ENCODE measurements around the gene SHISA7. TPM values are rescaled to one million over a fixed set of nuclear protein-coding genes. Genes with fewer than 3 reads are reported as not detected.
"Not testable (repeated sequence)": the region's sequence is repeated elsewhere in the genome, so short reads cannot be mapped to it uniquely, and the experiment has no call there.

SHISA7 gene
- polyA plus RNA-seq, 1 of the 3 experiments (the other 2 are of a cell fraction): 0.02 TPM

DNA sequence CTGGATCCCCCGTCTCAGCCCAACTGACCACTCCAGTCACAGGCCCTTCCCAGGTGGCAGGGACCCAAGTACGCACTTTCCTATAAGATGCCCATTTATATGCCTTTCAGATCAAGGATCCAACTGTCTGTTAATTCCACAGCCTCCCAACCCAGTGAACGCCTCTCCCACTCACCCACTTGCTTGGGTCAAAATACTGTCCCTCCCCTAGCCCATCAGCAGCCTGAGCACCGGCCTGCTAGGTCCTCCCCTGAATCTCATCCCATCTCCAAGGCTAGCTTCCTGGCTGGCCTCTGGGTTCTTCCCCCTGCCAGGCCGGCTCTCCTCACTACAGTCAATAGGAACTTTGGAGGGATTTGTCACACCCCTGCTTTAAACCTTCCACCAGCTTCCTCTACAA is 37.5 kb downstream of the SHISA7 start:
- ChIA-PET POLR2A (interaction anchor here (1.1 kb wide), 1 partner anchor 39 kb away, joined by 3 read pairs; no protein-coding TSS in a partner anchor), CTCF (interaction anchor here (1.1 to 1.5 kb wide), 3 partner anchors 12 to 98 kb away, joined by 3 to 7 read pairs (median 3); no protein-coding TSS in a partner anchor)
- no peaks in the 10 kb centered on the region for H3K27me3 ChIP-seq (ENCODE audit: insufficient read depth)
- no peak overlapping the region for H3K27ac ChIP-seq (ENCODE audit: low read depth in 2 of 2, low read length in 1 of 2)
- peaks cover 12 to 29% of the 10 kb centered on the region in 2 experiments; a peak in 3 of 4 replicates for H3K4me1 ChIP-seq (ENCODE audit: control insufficient read depth in 1 of 2, insufficient read depth in 2 of 2, low read depth in 1 of 2, low read length in 1 of 2)
- H3F3A ChIP-seq (replicated peaks; ENCODE audit: insufficient read depth): peaks cover 24% of the 10 kb centered on the region
- peak overlapping the region; percentile 99; the same call in 1 of the 2 replicates for H3K9ac ChIP-seq
- peaks cover 56% of the 10 kb centered on the region for H4K20me1 ChIP-seq (ENCODE audit: insufficient read depth)
- no peaks in the 10 kb centered on the region for H3K9me2 ChIP-seq
- H3K79me2 ChIP-seq (ENCODE audit: insufficient read depth): peaks cover 57% of the 10 kb centered on the region
- H3K4me3 ChIP-seq (ENCODE audit: low read depth in 2 of 2, low read length in 1 of 2): peak overlapping the region; percentile 82 to 85
- H3K9me3 ChIP-seq: no peaks in the 10 kb centered on the region
- WGBS (ENCODE audit: low lambda C conversion rate): 68% methylated on average over 5 of the region's 5 CpGs
- TF ChIP-seq POLR2AphosphoS5 (IDR thresholded peaks at IDR 0.05; ENCODE audit: low read depth, low read length) (no peak), RCOR1 (IDR thresholded peaks at IDR 0.05; ENCODE audit: low read length) (no peak), RXRA (IDR thresholded peaks at IDR 0.05; ENCODE audit: borderline replicate concordance, low read depth) (no peak), FOXM1 (IDR thresholded peaks at IDR 0.05; ENCODE audit: low read depth) (no peak), FOXJ3 (CRISPR knock-in tag; IDR thresholded peaks at IDR 0.05) (no peak), YY1 (IDR thresholded peaks at IDR 0.05; ENCODE audit: low read depth) (no peak), CHD2 (IDR thresholded peaks at IDR 0.05; ENCODE audit: low read length, partially characterized antibody) (no peak), SIN3A (IDR thresholded peaks at IDR 0.05; ENCODE audit: borderline replicate concordance, low read depth, low read length) (no peak), SMC3 (IDR thresholded peaks at IDR 0.05; ENCODE audit: low read depth, low read length) (no peak)
- TF ChIP-seq, protein P1, sequence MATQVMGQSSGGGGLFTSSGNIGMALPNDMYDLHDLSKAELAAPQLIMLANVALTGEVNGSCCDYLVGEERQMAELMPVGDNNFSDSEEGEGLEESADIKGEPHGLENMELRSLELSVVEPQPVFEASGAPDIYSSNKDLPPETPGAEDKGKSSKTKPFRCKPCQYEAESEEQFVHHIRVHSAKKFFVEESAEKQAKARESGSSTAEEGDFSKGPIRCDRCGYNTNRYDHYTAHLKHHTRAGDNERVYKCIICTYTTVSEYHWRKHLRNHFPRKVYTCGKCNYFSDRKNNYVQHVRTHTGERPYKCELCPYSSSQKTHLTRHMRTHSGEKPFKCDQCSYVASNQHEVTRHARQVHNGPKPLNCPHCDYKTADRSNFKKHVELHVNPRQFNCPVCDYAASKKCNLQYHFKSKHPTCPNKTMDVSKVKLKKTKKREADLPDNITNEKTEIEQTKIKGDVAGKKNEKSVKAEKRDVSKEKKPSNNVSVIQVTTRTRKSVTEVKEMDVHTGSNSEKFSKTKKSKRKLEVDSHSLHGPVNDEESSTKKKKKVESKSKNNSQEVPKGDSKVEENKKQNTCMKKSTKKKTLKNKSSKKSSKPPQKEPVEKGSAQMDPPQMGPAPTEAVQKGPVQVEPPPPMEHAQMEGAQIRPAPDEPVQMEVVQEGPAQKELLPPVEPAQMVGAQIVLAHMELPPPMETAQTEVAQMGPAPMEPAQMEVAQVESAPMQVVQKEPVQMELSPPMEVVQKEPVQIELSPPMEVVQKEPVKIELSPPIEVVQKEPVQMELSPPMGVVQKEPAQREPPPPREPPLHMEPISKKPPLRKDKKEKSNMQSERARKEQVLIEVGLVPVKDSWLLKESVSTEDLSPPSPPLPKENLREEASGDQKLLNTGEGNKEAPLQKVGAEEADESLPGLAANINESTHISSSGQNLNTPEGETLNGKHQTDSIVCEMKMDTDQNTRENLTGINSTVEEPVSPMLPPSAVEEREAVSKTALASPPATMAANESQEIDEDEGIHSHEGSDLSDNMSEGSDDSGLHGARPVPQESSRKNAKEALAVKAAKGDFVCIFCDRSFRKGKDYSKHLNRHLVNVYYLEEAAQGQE (IDR thresholded peaks at IDR 0.05; ENCODE audit: low read depth, low read length): no peak
- peaks cover 28 to 30% of the 10 kb centered on the region in 2 experiments for H3K36me3 ChIP-seq (replicated peaks in 1 of 2; ENCODE audit: control insufficient read depth in 1 of 2, insufficient read depth in 2 of 2, low read length in 1 of 2)
- no peak for DNase-seq
- H2AFZ ChIP-seq (ENCODE audit: low read depth): no peak overlapping the region
- H3K4me2 ChIP-seq: peak overlapping the region; percentile 94

DNA sequence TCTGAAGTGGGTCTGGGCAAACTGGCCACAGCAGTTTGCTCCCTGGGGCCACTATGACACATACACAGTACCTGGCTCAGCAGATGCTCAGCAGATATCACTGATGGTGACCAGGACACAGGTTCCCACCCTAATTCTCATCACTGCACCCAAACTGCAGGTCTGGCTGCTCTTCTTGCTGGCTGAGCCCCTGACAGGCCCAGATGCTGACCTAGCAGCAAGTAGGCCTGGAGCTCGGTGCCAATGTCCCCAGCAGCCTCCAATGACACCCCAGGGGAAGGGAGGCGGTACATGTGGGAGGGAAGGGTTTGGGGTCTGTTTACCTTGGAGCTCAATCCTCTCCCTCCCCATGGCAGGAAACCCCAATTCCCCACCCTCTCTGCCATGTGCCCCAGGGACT is 40.6 kb downstream of the SHISA7 start:
- 100% methylated on average over 1 of the region's 2 CpGs for WGBS (ENCODE audit: low lambda C conversion rate)
- Histone ChIP-seq H2AFZ (ENCODE audit: low read depth) (no peak overlapping the region), H3K9me2 (no peaks in the 10 kb centered on the region), H3K9me3 (no peaks in the 10 kb centered on the region), H3K4me2 (no peak overlapping the region), H3K4me1 (ENCODE audit: control insufficient read depth in 1 of 2, insufficient read depth in 2 of 2, low read depth in 1 of 2, low read length in 1 of 2) (peaks cover 12 to 23% of the 10 kb centered on the region in 2 experiments; a peak in 3 of 4 replicates), H3K27me3 (ENCODE audit: insufficient read depth) (no peaks in the 10 kb centered on the region), H3K27ac (ENCODE audit: low read depth in 2 of 2, low read length in 1 of 2) (no peak overlapping the region), H3K36me3 (replicated peaks in 1 of 2; ENCODE audit: control insufficient read depth in 1 of 2, insufficient read depth in 2 of 2, low read length in 1 of 2) (peaks cover 31 to 36% of the 10 kb centered on the region in 2 experiments), H3F3A (replicated peaks; ENCODE audit: insufficient read depth) (peaks cover 45% of the 10 kb centered on the region), H3K9ac (no peak overlapping the region), H4K20me1 (ENCODE audit: insufficient read depth) (peaks cover 63% of the 10 kb centered on the region), H3K4me3 (ENCODE audit: low read depth in 2 of 2, low read length in 1 of 2) (no peak overlapping the region), H3K79me2 (ENCODE audit: insufficient read depth) (peaks cover 57% of the 10 kb centered on the region)
- ChIA-PET POLR2A (interaction anchor here (1.0 kb wide), 1 partner anchor 9 kb away, joined by 4 read pairs; no protein-coding TSS in a partner anchor), CTCF (interaction anchor here (0.7 to 1.2 kb wide), 3 partner anchors 10 to 101 kb away, joined by 3 to 4 read pairs (median 3); no protein-coding TSS in a partner anchor)
- no peak for DNase-seq
- TF ChIP-seq, protein P2, sequence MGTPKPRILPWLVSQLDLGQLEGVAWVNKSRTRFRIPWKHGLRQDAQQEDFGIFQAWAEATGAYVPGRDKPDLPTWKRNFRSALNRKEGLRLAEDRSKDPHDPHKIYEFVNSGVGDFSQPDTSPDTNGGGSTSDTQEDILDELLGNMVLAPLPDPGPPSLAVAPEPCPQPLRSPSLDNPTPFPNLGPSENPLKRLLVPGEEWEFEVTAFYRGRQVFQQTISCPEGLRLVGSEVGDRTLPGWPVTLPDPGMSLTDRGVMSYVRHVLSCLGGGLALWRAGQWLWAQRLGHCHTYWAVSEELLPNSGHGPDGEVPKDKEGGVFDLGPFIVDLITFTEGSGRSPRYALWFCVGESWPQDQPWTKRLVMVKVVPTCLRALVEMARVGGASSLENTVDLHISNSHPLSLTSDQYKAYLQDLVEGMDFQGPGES (IDR thresholded peaks at IDR 0.05; ENCODE audit: low read depth, low read length): no peak

DNA sequence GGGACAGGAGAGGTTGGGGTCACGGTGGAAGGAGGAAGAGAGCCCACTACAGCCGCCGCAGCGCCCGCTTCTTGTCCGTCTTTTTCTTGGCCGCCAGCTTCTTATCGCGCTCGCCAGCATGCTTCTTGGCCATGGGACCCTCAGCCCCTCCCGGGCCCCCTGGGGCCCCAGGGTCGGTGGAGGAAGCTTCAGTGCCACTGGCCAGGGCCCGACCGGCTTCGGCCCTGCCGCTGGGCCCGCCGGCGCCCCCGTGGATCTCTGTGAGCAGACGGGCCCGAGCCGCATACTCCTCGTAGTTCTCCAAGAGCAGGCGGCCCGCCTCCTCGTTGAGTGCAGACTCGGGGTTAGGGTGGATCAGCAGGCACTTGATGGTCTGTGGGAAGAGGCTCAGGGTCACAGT is 41.7 kb downstream of the SHISA7 start:
- DNase-seq; H2AFZ ChIP-seq (ENCODE audit: low read depth); CTCF ChIA-PET; H3K9me3 ChIP-seq; H3K4me3 ChIP-seq (ENCODE audit: low read depth in 2 of 2, low read length in 1 of 2); H3K27me3 ChIP-seq (ENCODE audit: insufficient read depth); H3K9me2 ChIP-seq; H3K9ac ChIP-seq; H3K27ac ChIP-seq (ENCODE audit: low read depth in 2 of 2, low read length in 1 of 2); H3K4me2 ChIP-seq: not testable (repeated sequence)
- peaks cover 12 to 18% of the 10 kb centered on the region in 2 experiments; a peak in 3 of 4 replicates for H3K4me1 ChIP-seq (ENCODE audit: control insufficient read depth in 1 of 2, insufficient read depth in 2 of 2, low read depth in 1 of 2, low read length in 1 of 2)
- peaks cover 45% of the 10 kb centered on the region for H3F3A ChIP-seq (replicated peaks; ENCODE audit: insufficient read depth)
- peaks cover 45% of the 10 kb centered on the region for H3K79me2 ChIP-seq (ENCODE audit: insufficient read depth)
- H3K36me3 ChIP-seq (replicated peaks in 1 of 2; ENCODE audit: control insufficient read depth in 1 of 2, insufficient read depth in 2 of 2, low read length in 1 of 2): peaks cover 31 to 36% of the 10 kb centered on the region in 2 experiments
- WGBS (ENCODE audit: low lambda C conversion rate): 93% methylated on average over 11 of the region's 28 CpGs
- POLR2A ChIA-PET: interaction anchor here (1.0 to 2.8 kb wide), 2 partner anchors 8 to 10 kb away, joined by 4 to 8 read pairs; no protein-coding TSS in a partner anchor
- peaks cover 58% of the 10 kb centered on the region for H4K20me1 ChIP-seq (ENCODE audit: insufficient read depth)
